GM19467 (cell line): ENCODE data around the gene LRRC59.

ENCODE experiments used
- ATAC-seq: cut with Tn5 transposase; IDR thresholded peaks from one replicate; pipeline ENCODE4 v1.9.1; 2021; ENCODE audit warnings: mild to moderate bottlenecking, moderate library complexity; ENCODE audit not compliant: unreplicated experiment

Gene LRRC59

DNA sequence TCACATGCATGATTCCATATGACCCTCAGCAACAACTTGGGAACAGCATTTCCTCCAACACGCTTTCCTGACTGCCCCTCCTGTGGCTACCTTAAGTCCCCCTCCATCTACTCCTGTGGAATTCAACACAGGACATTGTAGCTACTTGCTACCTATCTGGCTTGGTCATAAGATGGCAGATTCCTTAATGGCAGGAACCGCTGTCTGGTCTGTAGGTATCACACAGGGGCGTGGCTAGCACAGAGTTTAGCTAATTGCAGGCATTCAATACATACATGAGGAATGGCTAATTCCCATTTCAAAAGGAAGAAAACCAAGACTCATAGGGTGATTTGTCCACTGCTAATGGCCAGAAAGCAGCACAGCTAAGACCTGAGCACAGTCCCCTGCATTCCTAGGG, 8.6 kb downstream of the LRRC59 start:
- ATAC-seq = no peak

DNA sequence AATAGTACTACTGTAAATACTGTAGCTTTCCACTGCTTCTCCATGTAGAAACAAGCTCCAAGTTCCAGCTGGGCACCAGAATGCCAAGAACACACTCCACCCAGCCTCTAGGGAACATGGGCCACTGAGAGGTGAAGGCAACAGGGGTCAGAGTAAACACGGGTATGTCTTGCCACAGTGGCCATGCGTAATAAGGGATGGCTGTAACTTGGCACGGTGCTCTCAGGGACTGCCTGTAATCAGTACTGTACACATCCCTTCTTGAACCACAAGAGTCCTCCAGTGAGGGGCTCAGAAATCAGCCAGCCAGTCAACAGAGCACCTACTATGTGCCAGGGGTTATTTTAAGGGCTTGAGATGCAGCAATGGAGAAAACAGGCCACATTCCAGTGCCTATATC, 10.8 kb downstream of the LRRC59 start:
- ATAC-seq = no peak

DNA sequence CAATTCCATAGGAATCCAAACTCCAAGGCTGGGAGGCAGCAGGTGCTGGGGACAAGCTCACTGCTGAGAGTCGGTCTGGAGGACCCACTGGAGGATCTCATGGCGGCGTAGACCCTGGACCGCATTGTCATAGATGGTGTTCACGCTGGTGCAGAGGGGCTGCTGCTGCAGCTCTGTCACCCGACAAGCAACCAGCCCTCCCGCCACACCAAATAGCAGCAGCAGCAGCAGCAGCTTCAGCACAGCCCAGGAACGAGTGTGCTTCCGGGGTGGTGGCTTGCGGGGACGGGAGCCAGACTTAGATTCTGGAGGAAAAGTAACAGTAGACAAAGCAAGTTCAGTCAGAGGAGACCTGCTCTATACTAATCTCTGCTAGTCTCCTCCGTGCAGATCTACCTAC, 14.4 kb downstream of the LRRC59 start:
- no peak for ATAC-seq

DNA sequence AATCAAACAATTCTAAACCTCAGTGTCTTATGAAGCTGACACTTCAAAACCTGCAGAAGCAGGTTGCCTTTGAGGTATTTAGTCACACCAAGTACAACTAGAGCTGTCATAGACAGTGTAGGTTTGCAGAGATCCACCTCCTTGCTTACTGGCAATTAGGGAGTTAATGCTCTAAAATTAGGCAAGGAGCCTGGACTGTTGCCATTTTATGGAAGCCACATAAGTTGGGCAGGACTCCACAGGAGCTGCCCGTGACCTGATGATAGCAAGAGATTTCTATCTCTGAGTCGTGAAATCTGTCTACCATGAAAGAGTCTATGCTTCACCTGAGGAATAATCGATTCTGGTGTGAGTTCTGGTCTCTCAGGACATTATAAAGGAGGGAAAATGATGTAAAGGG, 15.4 kb downstream of the LRRC59 start:
- no peak for ATAC-seq

DNA sequence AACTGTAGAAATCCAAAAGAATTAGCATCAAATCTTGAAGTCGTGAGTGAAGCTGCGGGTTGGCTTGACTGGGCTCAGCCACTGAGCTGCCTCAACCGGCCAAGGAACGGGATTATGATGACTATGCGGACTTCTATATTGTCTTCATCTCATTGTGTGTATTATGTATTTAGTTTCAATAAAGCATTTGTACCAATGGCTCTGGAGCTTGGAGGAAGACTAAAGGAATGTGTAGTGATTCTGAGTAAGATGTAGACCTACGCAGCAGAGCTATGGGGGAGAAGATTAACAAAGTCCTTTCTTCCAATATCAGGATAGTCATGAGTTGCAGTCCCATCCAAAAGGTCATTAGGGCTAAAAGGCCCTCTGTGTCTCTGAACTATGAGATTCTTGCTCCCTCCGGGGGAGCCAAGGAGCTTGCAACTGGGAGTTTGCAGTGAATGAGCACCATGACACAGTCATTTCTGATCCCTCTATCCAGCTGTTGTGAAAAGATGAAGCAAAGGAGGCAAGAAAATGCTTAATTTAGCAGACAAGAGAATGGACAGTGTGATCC, 16.0 kb downstream of the LRRC59 start:
- no peak for ATAC-seq

GRCh38 chr17:50380369-50381259, 16.7 kb downstream of the LRRC59 start:
- ATAC-seq = no peak

GRCh38 chr17:50379351-50380132, 17.8 kb downstream of the LRRC59 start:
- no peak for ATAC-seq

- no peak for ATAC-seq
Observed at GRCh38 chr17:50375858-50376538, 21.3 kb downstream of the LRRC59 start.

DNA sequence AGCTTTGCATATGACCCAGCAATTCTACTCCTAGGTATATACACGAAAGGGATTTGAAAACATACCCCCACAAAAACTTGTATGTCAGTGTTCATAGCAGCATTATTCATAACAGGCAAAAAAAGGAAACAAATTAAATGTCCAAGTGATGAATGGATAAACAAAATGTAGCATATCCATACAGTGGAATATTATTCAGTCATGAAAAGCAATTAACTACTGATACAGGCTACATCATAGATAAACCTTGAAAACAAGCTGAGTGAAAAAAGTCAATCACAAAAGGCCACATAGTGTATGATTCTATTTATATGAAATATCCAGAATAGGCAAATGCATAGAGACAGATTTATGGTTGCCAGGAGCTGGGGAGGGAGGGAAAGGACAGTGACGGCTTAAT, 23.6 kb downstream of the LRRC59 start:
- ATAC-seq = no peak

- ATAC-seq = peak; percentile 85
Observed at GRCh38 chr17:50372758-50373556, 24.4 kb downstream of the LRRC59 start, which contains the start of the genes EME1 and MRPL27. EME1 (plus strand) TSS chr17:50373229; CDS start chr17:50375209, 1,980 bp downstream. MRPL27 (minus strand) TSS chr17:50373184; CDS start chr17:50373170, 14 bp downstream.

- no peak for ATAC-seq
Observed at GRCh38 chr17:50372222-50372757, 25.0 kb downstream of the LRRC59 start.

GRCh38 chr17:50371526-50371925, 25.8 kb downstream of the LRRC59 start:
- no peak for ATAC-seq

DNA sequence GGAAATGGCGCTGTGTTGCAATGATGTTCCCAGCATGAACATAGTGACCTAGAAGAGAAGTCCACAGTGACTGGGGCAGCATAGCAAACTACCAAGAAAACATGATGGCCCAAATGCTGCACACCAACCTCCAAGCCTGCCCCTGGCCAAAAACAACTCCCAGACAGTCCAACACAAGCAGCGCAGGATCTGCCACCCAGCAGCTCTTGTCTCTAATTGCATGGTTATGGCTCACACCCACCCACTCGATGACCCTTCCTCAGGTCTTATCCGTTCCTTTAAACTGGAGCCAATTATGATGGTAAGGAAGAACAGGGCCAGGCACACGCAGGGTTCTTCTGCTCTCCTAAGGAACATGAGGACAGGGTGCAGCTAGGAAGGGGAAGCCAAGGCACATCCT, 27.3 kb downstream of the LRRC59 start:
- no peak for ATAC-seq

- no peak for ATAC-seq
Observed at GRCh38 chr17:50367401-50367800, 29.9 kb downstream of the LRRC59 start.

GRCh38 chr17:50365649-50366393, 31.5 kb downstream of the LRRC59 start:
- ATAC-seq = no peak

DNA sequence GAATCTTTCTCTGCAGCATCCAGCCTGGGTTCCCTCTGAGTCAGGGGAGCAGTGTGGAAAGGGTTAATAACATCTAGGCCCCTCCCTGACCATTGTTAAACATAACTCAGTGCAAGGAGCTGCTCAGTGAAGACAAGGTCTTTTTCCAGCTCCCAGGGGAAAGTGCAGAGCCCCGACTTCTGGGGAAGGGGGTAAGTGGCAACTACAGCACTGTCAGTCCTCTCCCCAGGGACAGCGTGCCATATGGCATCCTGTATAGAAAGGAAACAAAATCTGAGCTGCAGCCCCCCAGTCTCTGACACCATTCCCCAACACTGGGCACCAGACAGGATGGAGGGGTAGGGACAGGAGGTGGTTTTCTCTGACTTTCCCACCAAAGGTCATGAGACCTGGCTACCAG, 32.2 kb downstream of the LRRC59 start:
- ATAC-seq = no peak

DNA sequence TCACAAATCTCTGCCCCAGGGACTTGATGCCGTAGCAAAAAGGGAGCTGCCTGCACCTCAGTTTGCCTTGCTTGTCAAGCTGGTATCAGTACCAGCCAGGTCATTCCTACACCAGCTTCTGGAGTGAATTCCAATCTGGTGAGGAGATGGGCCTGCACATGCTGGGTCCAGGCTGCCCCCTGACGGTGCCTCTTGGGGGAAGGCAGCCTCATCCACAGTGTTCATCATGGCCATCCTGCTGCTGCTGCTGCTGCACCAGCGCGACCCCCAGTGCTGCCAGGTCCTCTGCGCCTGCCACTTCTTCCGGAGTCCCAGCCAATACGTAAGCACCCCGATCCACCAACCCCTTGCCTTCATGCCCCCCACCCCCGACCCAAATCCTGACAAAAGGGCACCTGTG, 32.6 kb downstream of the LRRC59 start:
- no peak for ATAC-seq

DNA sequence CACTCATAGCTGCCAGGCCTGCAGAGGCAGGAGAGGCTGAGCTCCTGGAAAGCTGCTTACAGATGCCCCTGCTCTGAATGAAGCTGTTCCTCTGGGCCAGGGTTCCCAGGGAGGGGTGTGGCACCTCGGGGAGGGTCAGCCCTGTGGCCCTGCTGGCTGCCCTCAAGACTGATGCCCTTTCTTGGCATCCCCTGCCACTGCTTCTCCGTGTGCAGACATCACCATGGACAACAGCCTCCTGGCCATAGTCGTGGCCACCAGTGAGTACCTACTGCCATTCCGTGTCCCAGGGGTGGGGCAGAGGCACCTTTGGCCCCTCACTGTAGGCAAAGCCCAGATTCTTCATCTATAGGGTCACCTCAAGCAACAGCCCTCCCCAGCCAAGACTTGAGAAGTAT, 33.3 kb downstream of the LRRC59 start:
- ATAC-seq = no peak
